ENCODE measurements around the gene RGS12.

DNA sequence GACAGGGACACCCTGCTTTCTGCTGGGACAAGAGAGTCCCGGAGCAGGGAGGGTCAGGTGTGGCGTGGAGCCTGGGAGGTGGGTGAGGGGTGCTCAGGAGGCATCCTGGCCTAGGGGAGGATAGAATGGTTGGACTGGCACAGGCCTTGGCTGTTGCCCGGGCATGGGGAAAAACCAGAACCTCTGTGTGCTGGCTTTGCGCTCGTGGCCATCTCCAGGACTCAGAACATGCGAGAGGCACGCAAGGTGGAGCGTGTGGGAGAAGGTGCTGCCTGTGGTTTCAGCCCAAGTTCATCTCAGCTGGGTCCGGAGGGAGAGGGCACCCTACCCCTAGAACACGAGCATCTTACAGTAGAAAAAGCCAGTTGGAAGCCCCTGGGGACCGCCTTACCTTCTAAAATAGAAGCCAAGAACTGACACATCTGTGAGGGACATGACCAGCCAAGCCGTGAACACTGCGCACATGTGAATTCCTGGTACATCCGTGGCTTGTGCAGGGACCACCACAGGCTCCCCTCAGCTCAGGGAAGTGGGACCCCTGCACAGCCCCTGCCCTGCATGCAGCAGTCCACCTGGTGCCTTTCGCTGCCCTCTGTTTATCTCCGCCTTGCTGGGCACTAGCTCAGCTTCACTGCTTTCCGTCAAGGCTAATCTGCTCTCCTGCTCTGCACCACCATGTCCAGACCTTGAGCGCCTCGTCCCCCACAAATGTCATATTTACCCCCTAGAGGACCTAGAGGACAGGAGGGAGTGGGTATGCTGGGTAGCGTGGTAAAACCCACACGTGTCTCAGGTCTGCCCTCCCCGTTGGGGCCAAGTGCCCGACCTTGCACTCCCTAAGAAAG lies 30.4 kb upstream of the RGS12 start:
- TF ChIP-seq CTCF (IDR thresholded peaks at IDR 0.05) (no peak), ZFX (IDR thresholded peaks at IDR 0.05; ENCODE audit: borderline replicate concordance) (no peak)
